ENCODE data around the gene ODAD2. TPM values are rescaled to one million over a fixed set of nuclear protein-coding genes. Genes with fewer than 3 reads are reported as not detected.
"Not testable (repeated sequence)": the region's sequence is repeated elsewhere in the genome, so short reads cannot be mapped to it uniquely, and the experiment has no call there.

The ODAD2 gene
- total and polyA plus RNA-seq, 5 donors from 2014 or later = not detected

DNA sequence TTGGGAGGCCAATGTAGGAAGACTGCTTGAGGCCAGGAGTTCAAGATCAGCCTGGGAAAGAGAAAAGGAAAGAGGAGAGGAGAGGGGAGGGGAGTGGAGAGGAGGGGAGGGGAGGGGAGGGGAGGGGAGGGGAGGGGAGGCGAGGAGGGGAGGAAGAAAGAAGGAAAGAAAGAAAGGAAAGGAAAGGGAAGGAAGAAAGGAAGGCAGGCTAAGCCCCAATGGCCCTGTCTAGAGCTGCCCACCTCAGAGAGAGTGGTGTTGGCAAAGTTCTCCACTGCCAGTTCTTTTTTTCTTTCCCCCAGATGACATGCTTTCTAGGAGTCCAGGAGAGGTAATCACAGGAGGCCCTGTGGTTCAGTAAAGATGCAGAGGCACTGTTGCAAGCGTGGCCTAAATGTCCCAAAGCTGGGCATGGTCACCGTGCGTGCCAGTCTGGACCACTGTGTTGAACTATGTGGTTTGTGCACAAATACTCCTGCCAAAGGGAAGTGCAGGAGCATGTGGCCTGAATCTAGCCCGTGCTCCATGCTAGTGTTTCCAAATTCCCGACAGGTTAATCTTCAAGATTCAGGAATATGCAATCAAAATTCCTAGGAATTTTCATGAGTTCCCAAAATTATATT is 39.7 kb downstream of the ODAD2 start:
- H3K9me3 Mint-ChIP-seq = peaks cover 0 to 2% (median 0%) of the 10 kb centered on the region in 7 donors
- H3K4me3 Mint-ChIP-seq = peak overlapping the region in 1 of 4 donors; percentile 35
- H3K9me3 ChIP-seq (ENCODE audit: control insufficient read depth in 2 of 2, low read length in 2 of 2) = no peaks in the 10 kb centered on the region
- DNase-seq = no peak
- no peak overlapping the region for H3K4me3 ChIP-seq (ENCODE audit: low read depth, low read length)
- H3K27ac Mint-ChIP-seq = peak overlapping the region in 1 of 3 donors; percentile 9
- H3K36me3 Mint-ChIP-seq = no peaks in the 10 kb centered on the region
- H3K27ac ChIP-seq (ENCODE audit: insufficient read depth, low read length, poor library complexity, severe bottlenecking) = no peak overlapping the region
- peaks cover 5 to 8% (median 6%) of the 10 kb centered on the region in 4 donors for H3K4me1 Mint-ChIP-seq
- no peak for ATAC-seq (ENCODE audit: low read depth in 2 of 2)
- H3K27me3 ChIP-seq (ENCODE audit: control insufficient read depth, insufficient read depth, low read length) = no peaks in the 10 kb centered on the region
- H3K27me3 Mint-ChIP-seq = no peaks in the 10 kb centered on the region
- no peaks in the 10 kb centered on the region for H3K4me1 ChIP-seq (ENCODE audit: control insufficient read depth, insufficient read depth, low read length, poor library complexity, severe bottlenecking)
- H3K36me3 ChIP-seq (ENCODE audit: control insufficient read depth, insufficient read depth, low read length) = no peaks in the 10 kb centered on the region

- H3K4me3 ChIP-seq (ENCODE audit: low read depth, low read length) = peak overlapping the region; percentile 41
- H3K9me3 ChIP-seq (ENCODE audit: control insufficient read depth in 2 of 2, low read length in 2 of 2); H3K36me3 Mint-ChIP-seq; H3K27me3 ChIP-seq (ENCODE audit: control insufficient read depth, insufficient read depth, low read length); H3K9me3 Mint-ChIP-seq; H3K4me1 Mint-ChIP-seq; H3K27me3 Mint-ChIP-seq; H3K4me1 ChIP-seq (ENCODE audit: control insufficient read depth, insufficient read depth, low read length, poor library complexity, severe bottlenecking); H3K36me3 ChIP-seq (ENCODE audit: control insufficient read depth, insufficient read depth, low read length); H3K27ac ChIP-seq (ENCODE audit: insufficient read depth, low read length, poor library complexity, severe bottlenecking): not testable (repeated sequence)
- Mint-ChIP-seq H3K4me3 (peak overlapping the region in 2 of 4 donors; percentile 59 to 73), H3K27ac (peak overlapping the region in 1 of 3 donors; percentile 47)
- peak in 1 of 3 donors; percentile 7 for DNase-seq
- ATAC-seq (ENCODE audit: low read depth in 2 of 2) = peak in 1 of 2 donors; percentile 61
These were observed 40.5 kb downstream of the ODAD2 start for GRCh38 chr10:27958383-27958782.

DNA sequence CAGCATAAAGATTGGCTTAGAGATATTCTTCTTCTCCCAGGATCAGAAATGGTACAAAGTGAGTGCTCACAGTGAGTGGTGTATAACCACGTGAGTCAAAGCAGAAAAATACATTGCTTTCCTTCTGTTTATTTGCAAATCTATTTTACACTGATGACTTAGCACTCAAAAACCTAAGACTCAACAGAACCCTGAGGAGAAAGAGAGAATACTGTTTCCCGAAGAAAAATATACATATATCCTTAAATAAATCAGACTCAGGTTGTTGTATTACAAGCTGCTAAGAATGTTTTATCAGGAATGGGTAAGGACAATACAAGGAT is 48.7 kb downstream of the ODAD2 start:
- DNase-seq (no peak), ATAC-seq (ENCODE audit: low read depth in 2 of 2) (no peak)
- H3K27me3 ChIP-seq (ENCODE audit: control insufficient read depth, insufficient read depth, low read length) = no peaks in the 10 kb centered on the region
- Mint-ChIP-seq H3K27ac (no peak overlapping the region), H3K27me3 (peaks cover 6% of the 10 kb centered on the region), H3K4me1 (no peaks in the 10 kb centered on the region), H3K4me3 (no peak overlapping the region), H3K36me3 (no peaks in the 10 kb centered on the region), H3K9me3 (peaks cover 0 to 1% (median 0%) of the 10 kb centered on the region in 7 donors)
- no peak overlapping the region for H3K4me3 ChIP-seq (ENCODE audit: low read depth, low read length)
- no peaks in the 10 kb centered on the region for H3K4me1 ChIP-seq (ENCODE audit: control insufficient read depth, insufficient read depth, low read length, poor library complexity, severe bottlenecking)
- H3K27ac ChIP-seq (ENCODE audit: insufficient read depth, low read length, poor library complexity, severe bottlenecking) = no peak overlapping the region
- H3K36me3 ChIP-seq (ENCODE audit: control insufficient read depth, insufficient read depth, low read length) = no peaks in the 10 kb centered on the region
- H3K9me3 ChIP-seq (ENCODE audit: control insufficient read depth in 2 of 2, low read length in 2 of 2) = no peaks in the 10 kb centered on the region

- Mint-ChIP-seq H3K27me3 (peaks cover 6% of the 10 kb centered on the region), H3K36me3 (no peaks in the 10 kb centered on the region), H3K4me1 (no peaks in the 10 kb centered on the region), H3K9me3 (peaks cover 0 to 1% (median 0%) of the 10 kb centered on the region in 7 donors), H3K27ac (no peak overlapping the region), H3K4me3 (no peak overlapping the region)
- Histone ChIP-seq H3K36me3 (ENCODE audit: control insufficient read depth, insufficient read depth, low read length) (no peaks in the 10 kb centered on the region), H3K27me3 (ENCODE audit: control insufficient read depth, insufficient read depth, low read length) (no peaks in the 10 kb centered on the region), H3K27ac (ENCODE audit: insufficient read depth, low read length, poor library complexity, severe bottlenecking) (no peak overlapping the region), H3K4me3 (ENCODE audit: low read depth, low read length) (no peak overlapping the region), H3K9me3 (ENCODE audit: control insufficient read depth in 2 of 2, low read length in 2 of 2) (no peaks in the 10 kb centered on the region), H3K4me1 (ENCODE audit: control insufficient read depth, insufficient read depth, low read length, poor library complexity, severe bottlenecking) (no peaks in the 10 kb centered on the region)
- ATAC-seq (ENCODE audit: low read depth in 2 of 2) (no peak), DNase-seq (no peak)
These were observed 49.2 kb downstream of the ODAD2 start for GRCh38 chr10:27949528-27950241.

DNA sequence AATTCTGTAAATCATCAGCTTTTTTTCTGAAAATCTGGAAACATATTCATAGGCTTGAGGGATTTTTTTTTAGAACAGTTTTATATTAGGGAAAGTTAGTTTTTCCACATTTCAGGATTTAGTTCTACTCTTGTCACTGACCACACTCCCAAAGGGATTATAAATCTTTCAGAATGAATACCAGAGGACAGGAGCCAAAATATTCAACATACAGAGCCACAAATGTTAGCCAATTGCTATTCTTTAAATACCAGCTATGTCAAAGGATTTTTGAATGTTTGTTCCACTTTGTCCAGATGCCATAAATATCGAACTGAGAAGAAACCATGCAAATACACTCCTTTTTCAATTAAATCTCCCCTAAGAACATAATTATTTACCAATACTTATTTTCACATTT is 50.7 kb downstream of the ODAD2 start:
- Mint-ChIP-seq H3K27me3 (peaks cover 6% of the 10 kb centered on the region), H3K27ac (no peak overlapping the region), H3K9me3 (peaks cover 0 to 1% (median 0%) of the 10 kb centered on the region in 7 donors), H3K4me1 (no peaks in the 10 kb centered on the region), H3K36me3 (no peaks in the 10 kb centered on the region), H3K4me3 (no peak overlapping the region)
- Histone ChIP-seq H3K4me1 (ENCODE audit: control insufficient read depth, insufficient read depth, low read length, poor library complexity, severe bottlenecking) (no peaks in the 10 kb centered on the region), H3K36me3 (ENCODE audit: control insufficient read depth, insufficient read depth, low read length) (no peaks in the 10 kb centered on the region), H3K9me3 (ENCODE audit: control insufficient read depth in 2 of 2, low read length in 2 of 2) (no peaks in the 10 kb centered on the region), H3K27me3 (ENCODE audit: control insufficient read depth, insufficient read depth, low read length) (no peaks in the 10 kb centered on the region), H3K27ac (ENCODE audit: insufficient read depth, low read length, poor library complexity, severe bottlenecking) (no peak overlapping the region), H3K4me3 (ENCODE audit: low read depth, low read length) (no peak overlapping the region)
- ATAC-seq (ENCODE audit: low read depth in 2 of 2) (no peak), DNase-seq (no peak)

GRCh38 chr10:27947540-27947939 is 51.3 kb downstream of the ODAD2 start:
- ATAC-seq (ENCODE audit: low read depth in 2 of 2) (no peak), DNase-seq (no peak)
- no peaks in the 10 kb centered on the region for H3K9me3 ChIP-seq (ENCODE audit: control insufficient read depth in 2 of 2, low read length in 2 of 2)
- no peak overlapping the region for H3K4me3 ChIP-seq (ENCODE audit: low read depth, low read length)
- H3K27ac ChIP-seq (ENCODE audit: insufficient read depth, low read length, poor library complexity, severe bottlenecking) = no peak overlapping the region
- peaks cover 0 to 1% (median 0%) of the 10 kb centered on the region in 7 donors for H3K9me3 Mint-ChIP-seq
- H3K27ac Mint-ChIP-seq = no peak overlapping the region
- no peaks in the 10 kb centered on the region for H3K4me1 Mint-ChIP-seq
- peaks cover 6% of the 10 kb centered on the region for H3K27me3 Mint-ChIP-seq
- H3K36me3 Mint-ChIP-seq = no peaks in the 10 kb centered on the region
- H3K36me3 ChIP-seq (ENCODE audit: control insufficient read depth, insufficient read depth, low read length) = no peaks in the 10 kb centered on the region
- H3K4me1 ChIP-seq (ENCODE audit: control insufficient read depth, insufficient read depth, low read length, poor library complexity, severe bottlenecking) = no peaks in the 10 kb centered on the region
- no peak overlapping the region for H3K4me3 Mint-ChIP-seq
- no peaks in the 10 kb centered on the region for H3K27me3 ChIP-seq (ENCODE audit: control insufficient read depth, insufficient read depth, low read length)

DNA sequence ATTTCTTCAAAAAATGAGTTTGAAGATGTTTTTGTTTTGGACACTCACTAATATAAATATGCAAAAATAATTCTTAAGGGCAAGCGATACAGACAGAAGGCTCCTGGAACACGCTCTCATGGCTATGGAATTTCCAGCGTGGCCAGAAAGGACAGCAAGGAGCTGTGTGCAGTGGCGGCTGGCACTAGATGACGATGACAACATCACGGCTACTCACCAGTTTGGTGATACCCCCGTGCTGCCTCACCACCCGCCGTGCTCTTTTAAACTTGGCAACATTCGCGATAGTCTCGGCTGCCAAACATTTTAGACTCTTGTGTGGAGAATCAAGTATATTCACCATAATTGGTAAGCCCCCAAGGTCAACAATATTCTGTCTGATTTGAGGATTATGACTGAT is 54.9 kb downstream of the ODAD2 start:
- no peaks in the 10 kb centered on the region for H3K36me3 ChIP-seq (ENCODE audit: control insufficient read depth, insufficient read depth, low read length)
- ATAC-seq (ENCODE audit: low read depth in 2 of 2) = no peak
- no peaks in the 10 kb centered on the region for H3K27me3 Mint-ChIP-seq
- H3K9me3 ChIP-seq (ENCODE audit: control insufficient read depth in 2 of 2, low read length in 2 of 2) = no peaks in the 10 kb centered on the region
- no peak overlapping the region for H3K27ac Mint-ChIP-seq
- H3K27ac ChIP-seq (ENCODE audit: insufficient read depth, low read length, poor library complexity, severe bottlenecking) = no peak overlapping the region
- H3K36me3 Mint-ChIP-seq = no peaks in the 10 kb centered on the region
- H3K4me3 Mint-ChIP-seq = no peak overlapping the region
- no peaks in the 10 kb centered on the region for H3K9me3 Mint-ChIP-seq
- H3K4me3 ChIP-seq (ENCODE audit: low read depth, low read length) = no peak overlapping the region
- H3K4me1 ChIP-seq (ENCODE audit: control insufficient read depth, insufficient read depth, low read length, poor library complexity, severe bottlenecking) = no peaks in the 10 kb centered on the region
- DNase-seq = no peak
- no peaks in the 10 kb centered on the region for H3K4me1 Mint-ChIP-seq
- H3K27me3 ChIP-seq (ENCODE audit: control insufficient read depth, insufficient read depth, low read length) = no peaks in the 10 kb centered on the region

GRCh38 chr10:27914888-27915287 is 84.0 kb downstream of the ODAD2 start:
- Mint-ChIP-seq H3K27me3 (peaks cover 19% of the 10 kb centered on the region), H3K4me3 (no peak overlapping the region), H3K4me1 (no peaks in the 10 kb centered on the region), H3K27ac (peak overlapping the region in 1 of 3 donors; percentile 69), H3K9me3 (peaks cover 0 to 4% (median 0%) of the 10 kb centered on the region in 7 donors), H3K36me3 (no peaks in the 10 kb centered on the region)
- no peak overlapping the region for H3K27ac ChIP-seq (ENCODE audit: insufficient read depth, low read length, poor library complexity, severe bottlenecking)
- H3K27me3 ChIP-seq (ENCODE audit: control insufficient read depth, insufficient read depth, low read length) = no peaks in the 10 kb centered on the region
- H3K36me3 ChIP-seq (ENCODE audit: control insufficient read depth, insufficient read depth, low read length) = no peaks in the 10 kb centered on the region
- no peak for DNase-seq
- no peaks in the 10 kb centered on the region for H3K9me3 ChIP-seq (ENCODE audit: control insufficient read depth in 2 of 2, low read length in 2 of 2)
- H3K4me3 ChIP-seq (ENCODE audit: low read depth, low read length) = no peak overlapping the region
- no peaks in the 10 kb centered on the region for H3K4me1 ChIP-seq (ENCODE audit: control insufficient read depth, insufficient read depth, low read length, poor library complexity, severe bottlenecking)
- no peak for ATAC-seq (ENCODE audit: low read depth in 2 of 2)
